Astrocyte (in vitro differentiated cells and primary cell): ENCODE data around the gene CSMD2.

Experiments used
- EZH2 ChIP-seq: IDR thresholded peaks from 2 replicates; pipeline ENCODE4 v1.6.1; 2012; ENCODE audit warnings: mild to moderate bottlenecking, low read length, inconsistent platforms; ENCODE audit not compliant: insufficient read depth
- TF ChIP-seq, protein P1 (sequence below): IDR thresholded peaks from 2 replicates; pipeline ENCODE4 v1.5.1; 2011; ENCODE audit warnings: low read depth, mild to moderate bottlenecking, inconsistent platforms, low read length, moderate library complexity; ENCODE audit not compliant: insufficient read depth

DNA sequence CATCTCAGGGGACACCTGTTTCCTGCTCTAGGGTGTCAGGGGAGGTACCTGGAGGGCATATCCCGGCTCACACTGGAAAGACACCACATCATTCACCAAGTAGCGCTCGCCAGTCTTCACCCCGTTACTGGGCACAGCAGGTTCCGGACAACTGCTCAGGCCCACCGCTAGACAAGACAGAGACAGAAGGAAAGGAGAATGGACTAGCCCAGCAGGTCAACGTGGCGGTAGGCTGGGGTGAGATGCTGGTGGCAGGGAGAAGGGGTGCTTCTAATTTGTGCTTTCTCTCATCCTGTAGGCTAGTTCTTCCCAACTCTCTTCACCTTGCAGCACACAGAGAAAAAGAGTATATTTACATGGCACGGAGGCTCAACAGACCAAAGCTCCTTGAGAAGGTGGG is 547.6 kb downstream of the CSMD2 start:
- TF ChIP-seq, protein P1, sequence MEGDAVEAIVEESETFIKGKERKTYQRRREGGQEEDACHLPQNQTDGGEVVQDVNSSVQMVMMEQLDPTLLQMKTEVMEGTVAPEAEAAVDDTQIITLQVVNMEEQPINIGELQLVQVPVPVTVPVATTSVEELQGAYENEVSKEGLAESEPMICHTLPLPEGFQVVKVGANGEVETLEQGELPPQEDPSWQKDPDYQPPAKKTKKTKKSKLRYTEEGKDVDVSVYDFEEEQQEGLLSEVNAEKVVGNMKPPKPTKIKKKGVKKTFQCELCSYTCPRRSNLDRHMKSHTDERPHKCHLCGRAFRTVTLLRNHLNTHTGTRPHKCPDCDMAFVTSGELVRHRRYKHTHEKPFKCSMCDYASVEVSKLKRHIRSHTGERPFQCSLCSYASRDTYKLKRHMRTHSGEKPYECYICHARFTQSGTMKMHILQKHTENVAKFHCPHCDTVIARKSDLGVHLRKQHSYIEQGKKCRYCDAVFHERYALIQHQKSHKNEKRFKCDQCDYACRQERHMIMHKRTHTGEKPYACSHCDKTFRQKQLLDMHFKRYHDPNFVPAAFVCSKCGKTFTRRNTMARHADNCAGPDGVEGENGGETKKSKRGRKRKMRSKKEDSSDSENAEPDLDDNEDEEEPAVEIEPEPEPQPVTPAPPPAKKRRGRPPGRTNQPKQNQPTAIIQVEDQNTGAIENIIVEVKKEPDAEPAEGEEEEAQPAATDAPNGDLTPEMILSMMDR, result no peak
- TF ChIP-seq EZH2, result no peak
